CD4-positive, alpha-beta T cell treated with Interleukin-17A for 4 hours (primary cell): ENCODE results near the gene HSPBAP1.
A peak's percentile ranks its signal among the peaks of the same experiment; 100 is the strongest.
"Not testable (repeated sequence)": the region's sequence is repeated elsewhere in the genome, so short reads cannot be mapped to it uniquely, and the experiment has no call there.

Experiments
- DNase-seq: peaks from one replicate; pipeline ENCODE4 v3.0.0-alpha.2; 2020; ENCODE audit warnings: mixed read lengths

Gene HSPBAP1

GRCh38 chr3:122782804-122783203, 10.8 kb downstream of the HSPBAP1 start:
- no peak for DNase-seq

GRCh38 chr3:122777563-122777962, 16.1 kb downstream of the HSPBAP1 start:
- no peak for DNase-seq

GRCh38 chr3:122776675-122777468, 16.8 kb downstream of the HSPBAP1 start:
- DNase-seq, result no peak

- DNase-seq, result no peak
Observed at GRCh38 chr3:122774564-122774963, 19.1 kb downstream of the HSPBAP1 start.

- DNase-seq, result no peak
Observed at GRCh38 chr3:122773944-122774509, 19.6 kb downstream of the HSPBAP1 start.

GRCh38 chr3:122772827-122773226, 20.8 kb downstream of the HSPBAP1 start:
- no peak for DNase-seq

GRCh38 chr3:122770521-122771202, 23.0 kb downstream of the HSPBAP1 start:
- DNase-seq, result no peak

GRCh38 chr3:122767540-122768372, 25.9 kb downstream of the HSPBAP1 start:
- no peak for DNase-seq

GRCh38 chr3:122766430-122766829, 27.2 kb downstream of the HSPBAP1 start:
- DNase-seq, result no peak

GRCh38 chr3:122760453-122761271, 33.0 kb downstream of the HSPBAP1 start:
- no peak for DNase-seq

GRCh38 chr3:122758877-122759560, 34.6 kb downstream of the HSPBAP1 start:
- DNase-seq, result no peak

- no peak for DNase-seq
Observed at GRCh38 chr3:122755491-122755890, 38.1 kb downstream of the HSPBAP1 start.

- DNase-seq, result peak; percentile 9
Observed at GRCh38 chr3:122754929-122755328, 38.7 kb downstream of the HSPBAP1 start.

- no peak for DNase-seq
Observed at GRCh38 chr3:122748347-122748746, 45.3 kb downstream of the HSPBAP1 start.

GRCh38 chr3:122747295-122747694, 46.3 kb downstream of the HSPBAP1 start:
- DNase-seq, result not testable (repeated sequence)

GRCh38 chr3:122745369-122746021, 48.1 kb downstream of the HSPBAP1 start:
- no peak for DNase-seq

- no peak for DNase-seq
Observed at GRCh38 chr3:122743581-122744120, 50.0 kb downstream of the HSPBAP1 start.

GRCh38 chr3:122742234-122742633, 51.4 kb downstream of the HSPBAP1 start:
- DNase-seq, result no peak

- DNase-seq, result no peak
Observed at GRCh38 chr3:122739172-122739571, 54.5 kb downstream of the HSPBAP1 start.

GRCh38 chr3:122732682-122733525, 60.7 kb downstream of the HSPBAP1 start:
- not testable (repeated sequence) for DNase-seq
